Sigmoid colon (tissue), 7 donors: ENCODE measurements around the gene SYNE4. TPM values are rescaled to one million over a fixed set of nuclear protein-coding genes. Genes with fewer than 3 reads are reported as not detected.
"Not testable (repeated sequence)": the region's sequence is repeated elsewhere in the genome, so short reads cannot be mapped to it uniquely, and the experiment has no call there.

Experiments used
- DNase-seq: peaks from one replicate; pipeline ENCODE4 v3.0.0-alpha.2; 2019
- H3K27ac ChIP-seq, 4 donors: fragments of 200-600 bp; sonication (generic); one replicate each; pipeline ENCODE4 v1.5.1; 2016 to 2019; ENCODE audit warnings: mild to moderate bottlenecking in 1 of 4
- H3K27me3 ChIP-seq, 3 donors: fragments of 200-600 bp; sonication (generic); one replicate each; pipeline ENCODE4 v1.5.1; 2019; ENCODE audit warnings: mild to moderate bottlenecking in 1 of 3
- H3K36me3 ChIP-seq, 4 donors: fragments of 200-600 bp; sonication (generic); one replicate each; pipeline ENCODE4 v1.5.1; 2016 to 2019
- H3K4me1 ChIP-seq, 4 donors: fragments of 200-600 bp; sonication (generic); one replicate each; pipeline ENCODE4 v1.5.1; 2017 to 2019
- H3K4me3 ChIP-seq, 4 donors: fragments of 200-600 bp; sonication (generic); one replicate each; pipeline ENCODE4 v1.5.1; 2017 to 2019; ENCODE audit warnings: mild to moderate bottlenecking in 2 of 4, moderate library complexity in 1 of 4
- H3K9me3 ChIP-seq, 4 donors: fragments of 200-600 bp in 3 of 4; sonication (generic) in 3 of 4; one replicate each; pipeline versions ENCODE4 v1.5.1 to v1.6.1; 2013 to 2019
- CTCF ChIP-seq, 4 experiments: fragments of 450-650 bp in 3 of 4; fragments of 200-600 bp in 1 of 4; IDR thresholded peaks; one replicate each; pipeline ENCODE4 v1.5.1; 2016 to 2019; ENCODE audit warnings: antibody characterized with exemption in 4 of 4, mild to moderate bottlenecking in 3 of 4, moderate library complexity in 2 of 4
- EP300 ChIP-seq, 4 donors: sonication (generic); formaldehyde crosslinking; IDR thresholded peaks; one replicate each; pipeline ENCODE4 v1.6.1; 2017; ENCODE audit warnings: antibody characterized with exemption in 4 of 4
- POLR2A ChIP-seq, 2 donors: fragments of 450-650 bp; IDR thresholded peaks; one replicate each; pipeline ENCODE4 v1.6.1; 2016; ENCODE audit warnings: antibody characterized with exemption in 2 of 2, mild to moderate bottlenecking in 2 of 2, moderate library complexity in 2 of 2
- POLR2AphosphoS5 ChIP-seq, 4 donors: sonication (generic); formaldehyde crosslinking; IDR thresholded peaks; one replicate each; pipeline ENCODE4 v1.6.1; 2017; ENCODE audit warnings: antibody characterized with exemption in 4 of 4
- WGBS, 2 donors: extraction: QIAGEN DNeasy Blood & Tissue Kit; methylation state at CpG; one replicate each; pipeline ENCODE4 v1.1.7; 2013; 5-methylcytosine and 5-hydroxymethylcytosine counted together
- intact Hi-C: fragments of 100-400 bp; cut with DNase I; formaldehyde crosslinking; loops from one replicate; pipeline ENCODE4 v1.15.1; 2023
- polyA plus RNA-seq, 3 donors: library from polyadenylated mRNA; stranded (reverse); fragments of 200-250 nt; gene quantifications; one replicate each; pipeline ENCODE4 v1.2.3, GENCODE V29; 2013
- total RNA-seq, 4 donors: library from RNA; depleted of rRNA; stranded (reverse); fragments of >200 nt; gene quantifications; one replicate each; pipeline ENCODE4 v1.1.0, GENCODE V29; 2016
- donor health status: healthy with polysubstance abuse.
- donor health status: Bipolar disorder and iron deficiency.
- donor health status: healthy.

The SYNE4 gene
- total and polyA plus RNA-seq, 7 donors: 0.28 to 7.8 (median 0.82) TPM

DNA sequence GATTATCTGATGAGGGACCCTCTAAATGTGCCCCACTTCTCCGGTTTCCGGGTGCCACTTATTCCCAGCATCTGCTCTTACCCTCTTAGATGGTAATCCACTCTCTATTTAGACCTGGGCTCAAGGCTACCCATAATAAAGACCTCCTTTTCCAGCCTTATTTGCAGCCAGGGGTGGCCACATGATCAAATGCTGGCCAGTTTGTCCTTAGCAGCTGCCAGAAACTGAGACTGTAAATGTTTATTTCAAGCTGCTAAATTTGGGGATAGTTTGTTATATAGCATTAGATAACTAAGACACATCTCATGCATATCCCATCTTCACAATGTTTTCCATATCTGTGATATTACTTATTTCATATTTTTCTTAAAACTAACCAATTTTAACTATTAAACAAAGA, 35.3 kb upstream of the SYNE4 start:
- Histone ChIP-seq H3K27me3 (no peaks in the 10 kb centered on the region), H3K4me3 (no peak overlapping the region), H3K27ac (peak overlapping the region; percentile 71 to 76 (median 76)), H3K36me3 (peaks cover 0 to 10% (median 2%) of the 10 kb centered on the region in 4 donors), H3K9me3 (no peaks in the 10 kb centered on the region), H3K4me1 (peaks cover 0 to 68% (median 64%) of the 10 kb centered on the region in 4 donors)
- 93 to 95% methylated on average over 2 of the region's 2 CpGs for WGBS, 2 donors
- DNase-seq: no peak
- intact Hi-C loops: no loop called here
- TF ChIP-seq POLR2AphosphoS5 (IDR thresholded peaks at IDR 0.05) (peak in 1 of 4 donors; percentile 15), CTCF (IDR thresholded peaks at IDR 0.05) (no peak)

DNA sequence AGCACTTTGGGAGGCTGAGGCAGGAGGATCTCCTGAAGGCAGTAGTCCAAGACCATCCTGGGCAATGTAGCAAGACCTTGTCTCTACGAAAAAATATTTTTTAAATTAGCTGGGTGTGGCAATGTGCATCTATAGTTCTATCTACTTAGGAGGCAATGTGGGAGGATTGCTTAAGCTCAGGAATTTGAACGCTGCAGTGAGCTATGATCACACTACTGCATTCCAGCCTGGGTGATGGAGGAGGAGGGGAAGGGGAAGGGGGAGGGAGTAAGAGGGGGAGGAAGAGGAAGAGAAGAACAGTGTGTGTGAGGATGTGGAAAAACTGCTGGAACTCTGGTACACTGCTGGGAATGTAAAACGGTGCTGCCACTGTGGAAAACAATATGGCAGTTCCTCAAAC, 33.2 kb upstream of the SYNE4 start:
- H3K9me3 ChIP-seq: no peaks in the 10 kb centered on the region
- no peak for TF ChIP-seq POLR2A (IDR thresholded peaks at IDR 0.05)
- no peak for TF ChIP-seq CTCF (IDR thresholded peaks at IDR 0.05)
- no peak for TF ChIP-seq POLR2AphosphoS5 (IDR thresholded peaks at IDR 0.05)
- TF ChIP-seq EP300 (IDR thresholded peaks at IDR 0.05): no peak
- intact Hi-C loops: no loop called here
- no peak for DNase-seq
- H3K4me1 ChIP-seq: peaks cover 0 to 61% (median 58%) of the 10 kb centered on the region in 4 donors
- no peak overlapping the region for H3K4me3 ChIP-seq
- H3K27ac ChIP-seq: peak overlapping the region; percentile 71 to 76 (median 76)
- H3K27me3 ChIP-seq: no peaks in the 10 kb centered on the region
- WGBS, 2 donors: 53 to 58% methylated on average over 3 of the region's 3 CpGs
- peaks cover 0 to 27% (median 6%) of the 10 kb centered on the region in 4 donors for H3K36me3 ChIP-seq

DNA sequence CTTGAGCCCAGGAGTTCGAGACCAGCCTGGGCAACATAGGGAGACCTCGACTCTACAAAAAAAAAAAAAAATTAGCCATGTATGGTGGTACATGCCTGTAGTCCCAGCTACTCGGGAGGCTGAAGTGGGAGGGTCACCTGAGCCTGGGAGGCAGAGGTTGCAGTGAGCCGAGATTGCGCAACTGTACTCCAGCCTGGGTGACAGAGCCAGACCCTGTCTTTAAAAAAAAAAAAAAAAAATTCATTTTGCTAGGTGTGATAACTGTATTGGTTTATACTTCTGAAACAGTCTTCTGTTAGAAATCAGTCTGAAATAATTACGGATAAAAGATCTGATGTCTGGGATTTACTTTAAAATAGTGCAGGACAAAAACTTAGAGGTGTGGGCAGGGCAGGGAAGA, 32.5 kb upstream of the SYNE4 start:
- WGBS, 2 donors: 94% methylated on average over 6 of the region's 6 CpGs
- H3K9me3 ChIP-seq, H3K4me3 ChIP-seq, DNase-seq, H3K27me3 ChIP-seq, intact Hi-C loops: not testable (repeated sequence)
- Histone ChIP-seq H3K36me3 (peaks cover 0 to 27% (median 6%) of the 10 kb centered on the region in 4 donors), H3K4me1 (peaks cover 0 to 53% (median 51%) of the 10 kb centered on the region in 4 donors), H3K27ac (peak overlapping the region; percentile 71 to 76 (median 76))

DNA sequence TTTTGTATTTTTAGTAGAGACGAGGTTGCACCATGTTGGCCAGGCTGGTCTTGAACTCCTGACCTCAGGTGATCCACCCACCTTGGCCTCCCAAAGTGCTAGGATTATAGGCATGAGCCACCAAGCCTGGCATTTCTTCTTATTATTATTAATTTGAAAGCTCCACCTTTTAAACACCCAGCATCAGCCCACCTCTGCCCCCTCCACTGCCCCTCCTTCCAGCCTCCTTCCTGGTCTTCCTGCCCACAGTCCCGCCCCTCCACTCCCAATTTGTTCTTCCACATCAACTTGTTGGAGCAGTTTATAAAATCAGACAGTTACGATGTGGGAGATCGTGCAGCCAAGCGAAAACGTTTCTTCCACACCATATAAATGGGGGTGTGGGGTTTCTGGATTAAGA, 31.9 kb upstream of the SYNE4 start:
- 84 to 88% methylated on average over 6 of the region's 6 CpGs for WGBS, 2 donors
- H3K4me3 ChIP-seq: no peak overlapping the region
- H3K9me3 ChIP-seq: no peaks in the 10 kb centered on the region
- peaks cover 0 to 47% (median 45%) of the 10 kb centered on the region in 4 donors for H3K4me1 ChIP-seq
- H3K36me3 ChIP-seq: peaks cover 0 to 27% (median 6%) of the 10 kb centered on the region in 4 donors
- TF ChIP-seq CTCF (IDR thresholded peaks at IDR 0.05) (no peak), POLR2A (IDR thresholded peaks at IDR 0.05) (no peak), EP300 (IDR thresholded peaks at IDR 0.05) (no peak), POLR2AphosphoS5 (IDR thresholded peaks at IDR 0.05) (no peak)
- no peak for DNase-seq
- H3K27me3 ChIP-seq: no peaks in the 10 kb centered on the region
- peak overlapping the region in 2 of 4 donors; percentile 75 to 76 for H3K27ac ChIP-seq
- intact Hi-C loops: no loop called here

DNA sequence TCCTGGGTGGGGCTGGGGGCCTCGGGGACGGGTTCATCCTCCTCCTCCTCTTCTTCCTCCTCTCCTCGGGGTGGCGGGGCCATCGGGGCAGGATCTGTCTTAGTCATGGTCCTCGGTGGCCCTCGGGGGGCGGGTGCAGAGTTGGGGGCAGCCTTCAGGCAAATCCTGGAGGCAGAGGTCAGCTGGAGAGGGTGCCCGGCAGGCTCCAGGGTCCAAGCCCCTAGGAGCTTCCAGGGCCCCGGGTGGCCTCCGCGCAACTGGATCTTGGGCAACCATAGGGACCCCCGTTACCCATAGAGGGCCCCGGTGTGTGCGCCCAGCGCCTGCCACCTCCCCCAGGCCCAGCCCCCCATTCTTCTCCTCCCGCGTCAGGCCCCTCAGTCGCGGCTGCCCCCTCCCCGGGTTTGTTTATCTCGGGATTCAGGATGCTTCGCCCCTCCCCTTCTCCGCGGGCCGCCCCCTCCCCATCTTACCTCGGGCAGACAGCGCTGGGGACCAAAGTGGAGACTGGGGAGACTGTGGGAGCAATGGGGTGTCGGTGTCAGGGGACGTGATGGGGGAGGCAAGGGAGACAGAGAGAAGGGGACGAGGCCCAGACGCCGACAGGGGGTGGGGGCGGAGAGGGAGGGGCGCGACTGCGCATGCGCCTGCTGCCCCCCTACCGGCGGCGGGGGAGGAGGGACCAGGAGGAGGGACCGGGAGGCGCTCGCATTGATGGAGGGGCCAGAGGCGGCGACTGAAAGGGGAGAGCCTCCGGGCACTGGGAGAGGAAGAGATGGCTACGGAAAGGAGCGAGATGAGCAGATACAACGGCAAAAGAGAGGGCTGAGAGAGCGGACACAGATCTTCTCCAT, 23.9 kb upstream of the SYNE4 start, which contains the start of gene CLIP3:
Gene CLIP3 (minus strand): TSS at position 623 of the 854 bp plus-strand sequence. CDS start 516 bp downstream, at position 107.
- TF ChIP-seq POLR2A (IDR thresholded peaks at IDR 0.05) (no peak), CTCF (IDR thresholded peaks at IDR 0.05) (peak in 2 of 4 experiments; percentile 11 to 15), POLR2AphosphoS5 (IDR thresholded peaks at IDR 0.05) (peak; percentile 44 to 67 (median 50)), EP300 (IDR thresholded peaks at IDR 0.05) (no peak)
- DNase-seq: peak; percentile 92
- H3K4me1 ChIP-seq: peaks cover 0 to 26% (median 14%) of the 10 kb centered on the region in 4 donors
- intact Hi-C loops: no loop called here
- H3K27me3 ChIP-seq: no peaks in the 10 kb centered on the region
- peaks cover 0 to 25% (median 5%) of the 10 kb centered on the region in 4 donors for H3K36me3 ChIP-seq
- H3K4me3 ChIP-seq: peak within 1 kb of the TSS; percentile 86 to 93 (median 88)
- H3K27ac ChIP-seq: peak within 1 kb of the TSS; percentile 78 to 88 (median 84)
- WGBS, 2 donors: 13 to 64% methylated on average over 51 of the region's 51 CpGs
- no peaks in the 10 kb centered on the region for H3K9me3 ChIP-seq
